BE2C (cell line): Measurements from ENCODE around the gene RCCD1.

ENCODE experiments used
- DNase-seq: peaks from one replicate; pipeline ENCODE4 v3.0.0-alpha.2; 2020
- H3K27me3 ChIP-seq: fragments of 250-450 bp; sonication (Bioruptor Pico); 2 replicates; pipeline ENCODE4 v1.5.1; 2020; ENCODE audit warnings: mild to moderate bottlenecking
- H3K36me3 ChIP-seq: fragments of 250-450 bp; sonication (Bioruptor Pico); 2 replicates; pipeline ENCODE4 v1.5.1; 2020; ENCODE audit warnings: mild to moderate bottlenecking
- H3K4me1 ChIP-seq: fragments of 250-450 bp; sonication (Bioruptor Pico); 2 replicates; pipeline ENCODE4 v1.5.1; 2020
- H3K4me3 ChIP-seq: 2 replicates; pipeline ENCODE4 v1.5.1; 2011; ENCODE audit warnings: low read depth, low read length
- H3K9me3 ChIP-seq: fragments of 250-450 bp; sonication (Bioruptor Pico); 2 replicates; pipeline ENCODE4 v1.5.1; 2020
- TF ChIP-seq, protein P1 (sequence below): IDR thresholded peaks from 2 replicates; pipeline ENCODE4 v1.5.1; 2012; ENCODE audit warnings: mild to moderate bottlenecking, low read depth, low read length

The RCCD1 gene

GRCh38 chr15:90982135-90982534 lies 27.5 kb downstream of the RCCD1 start:
- no peaks in the 10 kb centered on the region for H3K9me3 ChIP-seq
- H3K4me3 ChIP-seq, result no peak overlapping the region
- no peaks in the 10 kb centered on the region for H3K4me1 ChIP-seq
- no peak for DNase-seq
- peaks cover 83% of the 10 kb centered on the region for H3K36me3 ChIP-seq
- no peaks in the 10 kb centered on the region for H3K27me3 ChIP-seq
- TF ChIP-seq, protein P1, sequence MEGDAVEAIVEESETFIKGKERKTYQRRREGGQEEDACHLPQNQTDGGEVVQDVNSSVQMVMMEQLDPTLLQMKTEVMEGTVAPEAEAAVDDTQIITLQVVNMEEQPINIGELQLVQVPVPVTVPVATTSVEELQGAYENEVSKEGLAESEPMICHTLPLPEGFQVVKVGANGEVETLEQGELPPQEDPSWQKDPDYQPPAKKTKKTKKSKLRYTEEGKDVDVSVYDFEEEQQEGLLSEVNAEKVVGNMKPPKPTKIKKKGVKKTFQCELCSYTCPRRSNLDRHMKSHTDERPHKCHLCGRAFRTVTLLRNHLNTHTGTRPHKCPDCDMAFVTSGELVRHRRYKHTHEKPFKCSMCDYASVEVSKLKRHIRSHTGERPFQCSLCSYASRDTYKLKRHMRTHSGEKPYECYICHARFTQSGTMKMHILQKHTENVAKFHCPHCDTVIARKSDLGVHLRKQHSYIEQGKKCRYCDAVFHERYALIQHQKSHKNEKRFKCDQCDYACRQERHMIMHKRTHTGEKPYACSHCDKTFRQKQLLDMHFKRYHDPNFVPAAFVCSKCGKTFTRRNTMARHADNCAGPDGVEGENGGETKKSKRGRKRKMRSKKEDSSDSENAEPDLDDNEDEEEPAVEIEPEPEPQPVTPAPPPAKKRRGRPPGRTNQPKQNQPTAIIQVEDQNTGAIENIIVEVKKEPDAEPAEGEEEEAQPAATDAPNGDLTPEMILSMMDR, result no peak

DNA sequence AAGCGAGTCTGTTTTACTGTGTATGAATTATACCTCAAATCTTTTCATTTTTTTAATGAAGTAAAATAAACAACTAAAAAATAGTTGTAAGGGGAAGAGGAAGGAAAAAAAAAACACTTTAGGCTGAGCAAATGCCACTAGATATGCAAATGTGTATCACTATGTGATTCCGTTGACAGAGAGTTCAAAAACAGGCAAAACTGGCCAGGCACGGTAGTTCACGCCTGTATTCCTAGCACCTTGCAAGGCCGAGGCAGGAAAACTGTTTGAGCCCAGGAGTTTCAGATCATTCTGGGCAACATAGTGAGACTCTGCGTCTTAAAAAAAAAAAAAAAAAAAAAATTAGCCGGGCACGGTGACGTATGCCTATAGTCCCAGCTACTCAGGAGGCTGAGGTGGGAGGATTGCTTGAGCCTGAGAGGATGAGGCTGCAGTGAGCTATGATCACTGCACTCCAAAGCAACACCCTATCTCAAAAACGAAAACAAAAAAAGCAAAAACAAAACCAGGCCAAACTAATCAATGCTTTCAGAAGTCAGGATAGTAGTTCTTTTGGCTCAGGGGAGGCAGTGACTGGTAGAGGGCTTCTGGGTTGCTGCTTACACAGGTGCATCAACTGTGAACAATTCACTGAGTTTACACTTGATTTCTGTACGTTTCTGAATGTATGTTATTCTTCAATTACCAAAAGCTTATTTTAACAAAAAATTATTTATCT lies 32.3 kb downstream of the RCCD1 start:
- Histone ChIP-seq H3K4me3 (no peak overlapping the region), H3K9me3 (no peaks in the 10 kb centered on the region), H3K27me3 (no peaks in the 10 kb centered on the region), H3K36me3 (peaks cover 39% of the 10 kb centered on the region), H3K4me1 (peaks cover 4% of the 10 kb centered on the region)
- no peak for DNase-seq
- TF ChIP-seq, protein P1, result no peak

GRCh38 chr15:90987561-90988141 lies 33.0 kb downstream of the RCCD1 start:
- Histone ChIP-seq H3K4me1 (peaks cover 4% of the 10 kb centered on the region), H3K36me3 (peaks cover 32% of the 10 kb centered on the region), H3K4me3 (no peak overlapping the region), H3K27me3 (no peaks in the 10 kb centered on the region), H3K9me3 (no peaks in the 10 kb centered on the region)
- TF ChIP-seq, protein P1, result no peak
- DNase-seq, result no peak

GRCh38 chr15:90988296-90988695 lies 33.6 kb downstream of the RCCD1 start:
- Histone ChIP-seq H3K9me3 (no peaks in the 10 kb centered on the region), H3K4me1 (peaks cover 4% of the 10 kb centered on the region), H3K4me3 (no peak overlapping the region)

GRCh38 chr15:90989040-90989768 lies 34.5 kb downstream of the RCCD1 start:
- DNase-seq, result no peak
- Histone ChIP-seq H3K27me3 (no peaks in the 10 kb centered on the region), H3K36me3 (peaks cover 19% of the 10 kb centered on the region), H3K4me1 (peaks cover 4% of the 10 kb centered on the region), H3K4me3 (no peak overlapping the region), H3K9me3 (no peaks in the 10 kb centered on the region)
- TF ChIP-seq, protein P1, result no peak

More at GRCh38 chr15:90988296-90988695, 33.6 kb downstream of the RCCD1 start:
- Histone ChIP-seq H3K27me3 (no peaks in the 10 kb centered on the region), H3K36me3 (peaks cover 25% of the 10 kb centered on the region)
- no peak for DNase-seq
- TF ChIP-seq, protein P1, result no peak
